ENCODE data around the gene JAML. TPM values are rescaled to one million over a fixed set of nuclear protein-coding genes. Genes with fewer than 3 reads are reported as not detected.

JAML gene
- total and polyA plus RNA-seq, 9 of the 15 experiments (the other 6 are each of a cell fraction or from before 2014, with no cell fraction given) = 0.05 to 0.32 (median 0.22) TPM; not detected in 4

DNA sequence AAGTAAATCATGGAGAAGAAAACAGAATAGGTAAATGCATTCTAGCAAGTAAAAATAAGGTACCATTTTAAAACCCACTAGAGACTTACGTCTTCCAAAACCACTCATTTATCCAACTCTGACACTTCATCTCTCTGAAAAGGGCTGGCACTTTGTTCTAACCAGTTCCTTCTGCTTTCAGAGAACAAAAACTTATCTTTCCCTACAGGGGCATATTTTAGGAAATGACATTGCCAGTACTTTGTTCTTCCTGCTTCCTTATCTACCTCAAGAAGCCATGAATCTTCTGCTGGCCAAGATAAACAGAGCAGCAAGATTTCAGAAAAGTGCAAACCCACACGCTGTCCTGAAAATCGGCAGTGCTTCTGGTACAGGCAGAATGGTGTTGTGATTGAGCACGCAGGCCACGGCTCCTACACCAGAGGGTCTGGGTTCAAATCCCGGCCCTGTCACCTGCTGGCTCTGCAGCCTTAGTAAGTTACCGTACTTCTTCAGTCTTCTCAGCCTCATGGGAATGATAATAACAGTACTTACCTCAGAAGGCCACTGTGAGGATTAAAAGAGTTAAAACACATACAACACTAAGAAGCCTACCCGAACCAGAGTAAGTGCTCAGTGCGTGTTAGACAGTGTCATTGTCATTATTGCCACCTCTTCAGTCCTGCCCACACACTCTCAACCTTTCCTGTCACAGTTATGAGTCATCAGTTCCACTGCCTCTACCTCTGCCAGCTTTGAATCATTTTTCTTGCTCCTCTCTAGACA lies 16.4 kb upstream of the JAML start (continued):
- TF ChIP-seq LCOR (CRISPR knock-in tag; IDR thresholded peaks at IDR 0.05) = peak; percentile 97
- TF ChIP-seq HNRNPK (IDR thresholded peaks at IDR 0.05; ENCODE audit: low read depth, low read length, poor library complexity, severe bottlenecking) = no peak
- no peak for TF ChIP-seq HMBOX1 (IDR thresholded peaks at IDR 0.05)
- TF ChIP-seq MAFG (tag; conservative IDR thresholded peaks at IDR 0.05) = peak; percentile 17; the same call in 1 of the 2 replicates
- no peak for TF ChIP-seq E4F1 (CRISPR knock-in tag; IDR thresholded peaks at IDR 0.05; ENCODE audit: borderline replicate concordance)
- no peak for TF ChIP-seq NUFIP1 (IDR thresholded peaks at IDR 0.05; ENCODE audit: partially characterized antibody)
- peak; percentile 69 for TF ChIP-seq BHLHE40 (IDR thresholded peaks at IDR 0.05; ENCODE audit: low read length)
- TF ChIP-seq ILF3 (IDR thresholded peaks at IDR 0.05; ENCODE audit: borderline replicate concordance) = no peak; the same call in 1 of the 2 replicates
- TF ChIP-seq POLR2H (tag; IDR thresholded peaks at IDR 0.05; ENCODE audit: low read depth) = peak; percentile 61
- no peak for TF ChIP-seq MTF1 (CRISPR knock-in tag; IDR thresholded peaks at IDR 0.05; ENCODE audit: borderline replicate concordance)
- TF ChIP-seq CHD4 (IDR thresholded peaks at IDR 0.05; ENCODE audit: insufficient read depth, insufficient replicate concordance, low read depth, low read length, poor library complexity, severe bottlenecking) = peak; percentile 80
- TF ChIP-seq NKRF (IDR thresholded peaks at IDR 0.05; ENCODE audit: borderline replicate concordance) = no peak
- no peak for TF ChIP-seq TSC22D4 (tag; IDR thresholded peaks at IDR 0.05)
- TF ChIP-seq MAFK (IDR thresholded peaks at IDR 0.05; ENCODE audit: low read length) = no peak; the same call in 1 of the 2 replicates
- TF ChIP-seq HCFC1 (IDR thresholded peaks at IDR 0.05; ENCODE audit: low read depth, low read length) = no peak
- TF ChIP-seq, protein P1, sequence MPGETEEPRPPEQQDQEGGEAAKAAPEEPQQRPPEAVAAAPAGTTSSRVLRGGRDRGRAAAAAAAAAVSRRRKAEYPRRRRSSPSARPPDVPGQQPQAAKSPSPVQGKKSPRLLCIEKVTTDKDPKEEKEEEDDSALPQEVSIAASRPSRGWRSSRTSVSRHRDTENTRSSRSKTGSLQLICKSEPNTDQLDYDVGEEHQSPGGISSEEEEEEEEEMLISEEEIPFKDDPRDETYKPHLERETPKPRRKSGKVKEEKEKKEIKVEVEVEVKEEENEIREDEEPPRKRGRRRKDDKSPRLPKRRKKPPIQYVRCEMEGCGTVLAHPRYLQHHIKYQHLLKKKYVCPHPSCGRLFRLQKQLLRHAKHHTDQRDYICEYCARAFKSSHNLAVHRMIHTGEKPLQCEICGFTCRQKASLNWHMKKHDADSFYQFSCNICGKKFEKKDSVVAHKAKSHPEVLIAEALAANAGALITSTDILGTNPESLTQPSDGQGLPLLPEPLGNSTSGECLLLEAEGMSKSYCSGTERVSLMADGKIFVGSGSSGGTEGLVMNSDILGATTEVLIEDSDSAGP (CRISPR knock-in tag; IDR thresholded peaks at IDR 0.05) = no peak
- peak; percentile 99 for TF ChIP-seq ZEB2 (IDR thresholded peaks at IDR 0.05)
- TF ChIP-seq JUND (IDR thresholded peaks at IDR 0.05; ENCODE audit: borderline replicate concordance, low read depth, low read length) = peak; percentile 92
- TF ChIP-seq JUND (tag; IDR thresholded peaks at IDR 0.05; ENCODE audit: borderline replicate concordance, low read depth, low read length) = peak; percentile 81
- TF ChIP-seq SIN3B (IDR thresholded peaks at IDR 0.05; ENCODE audit: low read depth) = no peak
- TF ChIP-seq RBM39 (optimal IDR thresholded peaks at IDR 0.05; ENCODE audit: low read depth, low read length) = no peak
- TF ChIP-seq ZBTB17 (CRISPR knock-in tag; IDR thresholded peaks at IDR 0.05) = no peak
